Keratinocyte (primary cell): ENCODE measurements around the gene ADGRA1. TPM values are rescaled to one million over a fixed set of nuclear protein-coding genes. Genes with fewer than 3 reads are reported as not detected.

Experiments used
- DNase-seq: peaks from one replicate; pipeline ENCODE4 v3.0.0-alpha.2; 2011; ENCODE audit warnings: low read depth, missing footprints, low spot score
- FAIRE-seq: peaks from 2 replicates; lab custom pipeline; 2011; peaks lifted over from hg19 to GRCh38; lab: Jason Lieb, UNC
- H2AFZ ChIP-seq: 2 replicates; pipeline ENCODE4 v1.6.0; 2012; ENCODE audit warnings: low read length, control low read depth, inconsistent platforms; ENCODE audit not compliant: control insufficient read depth
- H3K27ac ChIP-seq: 2 replicates; pipeline ENCODE4 v1.5.1; 2011; ENCODE audit warnings: low read length; ENCODE audit not compliant: control insufficient read depth, insufficient read depth
- H3K27me3 ChIP-seq: 3 replicates; pipeline ENCODE4 v1.6.0; 2011; ENCODE audit warnings: low read length; ENCODE audit not compliant: control insufficient read depth, insufficient read depth; ENCODE audit errors: extremely low read depth
- H3K36me3 ChIP-seq, 2 experiments: 2 replicates in 1 of 2; 3 replicates in 1 of 2; pipeline ENCODE4 v1.5.1; 2011; ENCODE audit warnings: low read length in 2 of 2, mild to moderate bottlenecking in 1 of 2; ENCODE audit not compliant: control insufficient read depth in 2 of 2, insufficient read depth in 2 of 2; ENCODE audit errors: extremely low read depth in 1 of 2
- H3K4me1 ChIP-seq: 3 replicates; pipeline ENCODE4 v1.5.1; 2011; ENCODE audit warnings: low read length; ENCODE audit not compliant: control insufficient read depth, insufficient read depth; ENCODE audit errors: extremely low read depth
- H3K4me2 ChIP-seq: 3 replicates; pipeline ENCODE4 v1.6.0; 2011; ENCODE audit warnings: low read depth, low read length; ENCODE audit not compliant: control insufficient read depth, insufficient read depth; ENCODE audit errors: extremely low read depth
- H3K4me3 ChIP-seq, 3 experiments: fragments of 200-600 bp in 1 of 3; sonication (generic) in 1 of 3; 2 replicates in 2 of 3; 3 replicates in 1 of 3; pipeline ENCODE4 v1.5.1; 2011 to 2016; ENCODE audit warnings: low read length in 3 of 3, mild to moderate bottlenecking in 3 of 3, control low read depth in 2 of 3, inconsistent platforms in 1 of 3, low read depth in 1 of 3, mixed read lengths in 1 of 3, mixed run types in 1 of 3, moderate library complexity in 1 of 3; ENCODE audit not compliant: control insufficient read depth in 2 of 3, insufficient read depth in 2 of 3; ENCODE audit errors: extremely low read depth in 1 of 3
- H3K79me2 ChIP-seq: 2 replicates; pipeline ENCODE4 v1.6.0; 2012; ENCODE audit warnings: low read length; ENCODE audit not compliant: control insufficient read depth, insufficient read depth
- H3K9ac ChIP-seq: 3 replicates; pipeline ENCODE4 v1.6.0; 2011; ENCODE audit warnings: low read length; ENCODE audit not compliant: control insufficient read depth, insufficient read depth; ENCODE audit errors: extremely low read depth
- H3K9me1 ChIP-seq: 3 replicates; pipeline ENCODE4 v1.6.0; 2011; ENCODE audit warnings: low read length; ENCODE audit not compliant: control insufficient read depth, insufficient read depth; ENCODE audit errors: extremely low read depth
- H3K9me3 ChIP-seq: 2 replicates; pipeline ENCODE4 v1.5.1; 2012; ENCODE audit warnings: low read depth, low read length; ENCODE audit not compliant: control insufficient read depth
- H4K20me1 ChIP-seq: 3 replicates; pipeline ENCODE4 v1.6.0; 2011; ENCODE audit warnings: low read length; ENCODE audit not compliant: control insufficient read depth, insufficient read depth; ENCODE audit errors: extremely low read depth
- EZH2 ChIP-seq: IDR thresholded peaks from one replicate; pipeline ENCODE4 v1.6.1; 2012; ENCODE audit warnings: inconsistent platforms, mild to moderate bottlenecking, low read length, moderate library complexity
- dilution Hi-C: fragments of 300-500 bp; cut with MboI; formaldehyde crosslinking; loops from one replicate; pipeline ENCODE4 v1.7.0; 2020; ENCODE audit warnings: low sequenced_read_pairs; ENCODE audit not compliant: extremely low pct_ligation_motif_present
- polyA plus RNA-seq, 5 experiments: library from polyadenylated mRNA; depleted of rRNA in 3 of 5; stranded (reverse) in 3 of 5; stranded (forward) in 1 of 5; unstranded in 1 of 5; fragments of >200 nt; gene quantifications; 1 replicate in 1 of 5; 2 replicates in 3 of 5; 3 replicates in 1 of 5; pipeline versions ENCODE4 v1.2.1 to v1.2.3, GENCODE V29; 2011 to 2012; ENCODE audit warnings: missing spikeins in 2 of 5, low read depth in 1 of 5, low replicate concordance in 1 of 5
- TF ChIP-seq, protein P1 (sequence below), 3 experiments: IDR thresholded peaks in 1 of 3; conservative IDR thresholded peaks in 1 of 3; optimal IDR thresholded peaks in 1 of 3; 2 replicates in 2 of 3; 3 replicates in 1 of 3; pipeline versions ENCODE3 to v1.5.1; 2011; ENCODE audit warnings: low read length in 3 of 3, mild to moderate bottlenecking in 3 of 3, moderate library complexity in 2 of 3, control low read depth in 1 of 3, inconsistent platforms in 1 of 3; ENCODE audit not compliant: insufficient read depth in 2 of 3; ENCODE audit errors: extremely low read depth in 1 of 3

ADGRA1 gene
- polyA plus RNA-seq, 1 donor (not counting 4 experiments of a cell fraction or from before 2014, with no cell fraction given) = not detected

DNA sequence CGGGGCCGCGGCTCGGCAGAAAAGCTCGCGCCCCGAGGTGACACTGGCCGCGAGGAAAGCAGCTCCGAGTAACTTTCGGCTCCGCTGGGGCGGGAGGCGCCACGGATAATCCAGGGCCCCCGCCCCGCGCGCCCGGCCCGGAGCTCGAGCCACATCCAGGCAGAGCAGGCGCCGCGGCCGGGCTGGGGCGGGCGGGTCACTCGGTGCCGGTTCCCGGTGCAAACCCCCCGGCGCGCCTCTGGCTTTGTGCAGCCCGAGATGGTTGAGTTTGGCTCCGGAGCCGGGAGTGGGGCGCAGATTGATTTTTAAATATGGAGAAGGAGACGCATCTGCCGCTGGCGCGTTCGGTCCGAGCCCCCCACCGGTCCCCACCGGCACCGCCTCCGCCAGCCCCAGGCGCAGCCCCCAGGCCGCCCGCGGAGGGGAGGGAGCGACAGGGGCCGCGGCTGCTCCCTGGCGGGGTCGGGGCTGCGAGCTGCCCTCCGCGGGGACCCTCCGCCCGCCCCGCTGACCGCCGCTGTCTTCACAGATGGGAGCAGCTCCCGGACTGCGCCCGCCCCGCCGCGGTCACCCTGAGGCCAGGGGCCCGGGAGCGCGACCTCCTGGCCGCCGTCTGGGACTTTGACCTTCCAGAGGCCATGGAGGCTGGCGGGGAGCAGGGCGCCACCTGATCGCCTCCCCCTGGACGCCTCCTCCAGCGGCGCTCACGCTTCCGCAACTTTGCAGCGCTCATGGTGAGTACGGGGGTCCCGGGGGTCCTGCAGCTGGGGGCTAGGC, 643 bp downstream of the ADGRA1 start:
- no peak overlapping the region for H3K4me3 ChIP-seq
- dilution Hi-C loops = no loop called here
- FAIRE-seq = no peak
- no peak overlapping the region for H3K4me2 ChIP-seq
- H3K9ac ChIP-seq = no peak overlapping the region
- no peaks in the 10 kb centered on the region for H3K36me3 ChIP-seq
- H4K20me1 ChIP-seq = no peaks in the 10 kb centered on the region
- no peaks in the 10 kb centered on the region for H3K9me1 ChIP-seq
- H3K9me3 ChIP-seq = no peaks in the 10 kb centered on the region
- no peak for TF ChIP-seq EZH2
- TF ChIP-seq, protein P1, sequence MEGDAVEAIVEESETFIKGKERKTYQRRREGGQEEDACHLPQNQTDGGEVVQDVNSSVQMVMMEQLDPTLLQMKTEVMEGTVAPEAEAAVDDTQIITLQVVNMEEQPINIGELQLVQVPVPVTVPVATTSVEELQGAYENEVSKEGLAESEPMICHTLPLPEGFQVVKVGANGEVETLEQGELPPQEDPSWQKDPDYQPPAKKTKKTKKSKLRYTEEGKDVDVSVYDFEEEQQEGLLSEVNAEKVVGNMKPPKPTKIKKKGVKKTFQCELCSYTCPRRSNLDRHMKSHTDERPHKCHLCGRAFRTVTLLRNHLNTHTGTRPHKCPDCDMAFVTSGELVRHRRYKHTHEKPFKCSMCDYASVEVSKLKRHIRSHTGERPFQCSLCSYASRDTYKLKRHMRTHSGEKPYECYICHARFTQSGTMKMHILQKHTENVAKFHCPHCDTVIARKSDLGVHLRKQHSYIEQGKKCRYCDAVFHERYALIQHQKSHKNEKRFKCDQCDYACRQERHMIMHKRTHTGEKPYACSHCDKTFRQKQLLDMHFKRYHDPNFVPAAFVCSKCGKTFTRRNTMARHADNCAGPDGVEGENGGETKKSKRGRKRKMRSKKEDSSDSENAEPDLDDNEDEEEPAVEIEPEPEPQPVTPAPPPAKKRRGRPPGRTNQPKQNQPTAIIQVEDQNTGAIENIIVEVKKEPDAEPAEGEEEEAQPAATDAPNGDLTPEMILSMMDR (optimal IDR thresholded peaks at IDR 0.05 in 1 of 3, IDR thresholded peaks at IDR 0.05 in 1 of 3, conservative IDR thresholded peaks at IDR 0.05 in 1 of 3; ENCODE audit: extremely low read depth in 1 of 3, insufficient read depth in 2 of 3, low read length in 3 of 3) = no peak
- no peaks in the 10 kb centered on the region for H3K79me2 ChIP-seq
- no peak overlapping the region for H2AFZ ChIP-seq
- no peaks in the 10 kb centered on the region for H3K4me1 ChIP-seq
- no peak for DNase-seq
- peaks cover 56% of the 10 kb centered on the region for H3K27me3 ChIP-seq
- no peak overlapping the region for H3K27ac ChIP-seq

DNA sequence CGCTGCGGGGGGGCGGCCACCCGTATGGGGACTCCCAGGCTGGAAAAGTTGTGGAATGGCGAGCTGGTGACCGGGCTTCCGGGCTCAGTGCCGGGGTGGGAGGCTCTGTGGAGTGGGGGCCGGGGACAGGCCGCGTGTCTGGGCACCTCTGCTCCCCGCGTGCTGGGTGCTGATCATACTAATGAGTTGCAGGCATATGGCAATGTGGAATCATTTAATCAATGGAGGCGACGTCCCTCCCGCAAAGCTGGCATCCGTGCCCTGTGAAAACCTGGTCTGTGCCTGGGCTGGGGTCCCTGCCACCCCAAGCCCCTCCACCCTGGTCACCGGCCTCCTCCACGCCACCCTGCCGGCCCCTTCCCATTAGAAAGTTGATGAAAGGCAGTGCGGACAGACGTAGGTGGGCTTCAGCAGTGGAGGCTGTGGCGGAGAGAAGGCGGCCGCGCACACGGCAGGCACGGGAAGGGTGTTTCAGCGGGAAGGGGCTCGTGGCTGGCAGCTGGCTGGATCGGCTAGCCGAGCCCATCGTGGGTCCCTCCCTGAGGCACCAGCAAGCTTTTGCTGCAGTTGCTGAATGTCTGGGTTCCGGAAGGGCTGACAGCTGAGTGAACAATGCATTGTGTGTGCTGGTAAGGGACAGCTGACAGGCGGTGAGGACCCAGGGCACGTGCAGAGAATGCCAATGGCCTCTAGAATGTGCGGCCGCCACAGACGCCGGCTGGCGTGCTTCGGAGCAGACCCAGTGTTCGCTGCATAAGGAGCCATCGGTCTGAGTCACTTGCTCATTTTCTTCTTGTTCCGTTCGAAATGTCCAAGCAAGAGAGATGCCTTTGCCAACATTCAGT, 1.5 kb downstream of the ADGRA1 start:
- Histone ChIP-seq H3K27me3 (peaks cover 56% of the 10 kb centered on the region), H3K9ac (no peak overlapping the region), H3K4me1 (no peaks in the 10 kb centered on the region), H3K79me2 (no peaks in the 10 kb centered on the region), H3K9me1 (no peaks in the 10 kb centered on the region), H3K36me3 (no peaks in the 10 kb centered on the region), H3K27ac (no peak overlapping the region), H2AFZ (no peak overlapping the region), H3K4me3 (no peak overlapping the region), H4K20me1 (no peaks in the 10 kb centered on the region), H3K4me2 (no peak overlapping the region), H3K9me3 (no peaks in the 10 kb centered on the region)
- no peak for TF ChIP-seq EZH2
- TF ChIP-seq, protein P1 (optimal IDR thresholded peaks at IDR 0.05 in 1 of 3, IDR thresholded peaks at IDR 0.05 in 1 of 3, conservative IDR thresholded peaks at IDR 0.05 in 1 of 3; ENCODE audit: extremely low read depth in 1 of 3, insufficient read depth in 2 of 3, low read length in 3 of 3) = no peak
- dilution Hi-C loops = no loop called here
- FAIRE-seq (no peak), DNase-seq (no peak)
